Hematopoietic multipotent progenitor cell treated with erythropoietin and hydrocortisone succinate and interleukin-3 and kit ligand, for 4 days (in vitro differentiated cells): Measurements from ENCODE around the gene LRRC2.
"Not testable (repeated sequence)": the region's sequence is repeated elsewhere in the genome, so short reads cannot be mapped to it uniquely, and the experiment has no call there.

ENCODE experiments used
- DNase-seq: peaks from one replicate; pipeline ENCODE4 v3.0.0-alpha.2; 2015

The LRRC2 gene

GRCh38 chr3:46494491-46494890 is 71.6 kb downstream of the LRRC2 start:
- DNase-seq: not testable (repeated sequence)

GRCh38 chr3:46492890-46493547 is 73.1 kb downstream of the LRRC2 start:
- no peak for DNase-seq

GRCh38 chr3:46491089-46492070 is 74.7 kb downstream of the LRRC2 start:
- no peak for DNase-seq

GRCh38 chr3:46490338-46491084 is 75.6 kb downstream of the LRRC2 start:
- DNase-seq: no peak

- DNase-seq: no peak
Observed at GRCh38 chr3:46489875-46490274, 76.2 kb downstream of the LRRC2 start.

GRCh38 chr3:46489381-46489780 is 76.7 kb downstream of the LRRC2 start:
- no peak for DNase-seq

GRCh38 chr3:46488735-46489361 is 77.3 kb downstream of the LRRC2 start:
- peak; percentile 97 for DNase-seq

- DNase-seq: no peak
Observed at GRCh38 chr3:46485779-46486175, 80.3 kb downstream of the LRRC2 start.

GRCh38 chr3:46484911-46485778 is 81.0 kb downstream of the LRRC2 start:
- no peak for DNase-seq

- DNase-seq: no peak
Observed at GRCh38 chr3:46484388-46484787, 81.7 kb downstream of the LRRC2 start.

GRCh38 chr3:46483825-46484224 is 82.3 kb downstream of the LRRC2 start:
- DNase-seq: peak; percentile 22

- no peak for DNase-seq
Observed at GRCh38 chr3:46482632-46483350, 83.3 kb downstream of the LRRC2 start.

- DNase-seq: no peak
Observed at GRCh38 chr3:46481636-46482035, 84.5 kb downstream of the LRRC2 start.

- DNase-seq: no peak
Observed at GRCh38 chr3:46480491-46481195, 85.5 kb downstream of the LRRC2 start.

- DNase-seq: no peak
Observed at GRCh38 chr3:46479696-46480095, 86.4 kb downstream of the LRRC2 start.

- DNase-seq: no peak
Observed at GRCh38 chr3:46479021-46479420, 87.1 kb downstream of the LRRC2 start.

GRCh38 chr3:46478341-46478740 is 87.8 kb downstream of the LRRC2 start:
- peak; percentile 31 for DNase-seq

- no peak for DNase-seq
Observed at GRCh38 chr3:46477756-46478155, 88.3 kb downstream of the LRRC2 start.

GRCh38 chr3:46477145-46477544 is 89.0 kb downstream of the LRRC2 start:
- DNase-seq: no peak

GRCh38 chr3:46472736-46473135 is 93.4 kb downstream of the LRRC2 start:
- DNase-seq: no peak
